Ovary (tissue), 3 donors: ENCODE data around the gene GRAMD4.

Experiments used
- EP300 ChIP-seq: sonication (generic); formaldehyde crosslinking; IDR thresholded peaks from one replicate; pipeline ENCODE4 v1.6.1; 2017; ENCODE audit warnings: antibody characterized with exemption
- POLR2A ChIP-seq: fragments of 450-650 bp; IDR thresholded peaks from one replicate; pipeline ENCODE4 v1.6.1; 2017; ENCODE audit warnings: antibody characterized with exemption, mild to moderate bottlenecking, moderate library complexity
- TF ChIP-seq, protein P1 (sequence below), 3 donors: fragments of 450-650 bp in 2 of 3; fragments of 200-600 bp in 1 of 3; IDR thresholded peaks; one replicate each; pipeline versions ENCODE4 v1.5.1 to v1.8.0; 2016 to 2022; ENCODE audit warnings: antibody characterized with exemption in 3 of 3, mild to moderate bottlenecking in 1 of 3
- donor health status: DM: no; HTN: no; CAD: no.

DNA sequence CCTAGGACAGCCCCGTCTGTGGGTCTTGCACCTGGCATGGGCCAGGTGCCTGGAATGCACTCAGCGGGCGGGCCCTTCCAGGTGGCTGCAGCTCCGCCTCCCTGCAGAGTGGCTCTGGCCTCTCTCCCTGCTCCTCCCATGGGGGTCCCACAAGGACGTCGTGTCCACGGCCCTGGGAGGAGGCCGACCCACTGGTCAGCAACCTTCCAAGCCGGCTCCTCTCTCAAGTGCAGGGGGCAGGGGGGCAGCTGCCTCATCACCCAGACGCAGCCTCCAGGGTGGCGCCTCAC lies 76.0 kb downstream of the GRAMD4 start:
- TF ChIP-seq, protein P1, sequence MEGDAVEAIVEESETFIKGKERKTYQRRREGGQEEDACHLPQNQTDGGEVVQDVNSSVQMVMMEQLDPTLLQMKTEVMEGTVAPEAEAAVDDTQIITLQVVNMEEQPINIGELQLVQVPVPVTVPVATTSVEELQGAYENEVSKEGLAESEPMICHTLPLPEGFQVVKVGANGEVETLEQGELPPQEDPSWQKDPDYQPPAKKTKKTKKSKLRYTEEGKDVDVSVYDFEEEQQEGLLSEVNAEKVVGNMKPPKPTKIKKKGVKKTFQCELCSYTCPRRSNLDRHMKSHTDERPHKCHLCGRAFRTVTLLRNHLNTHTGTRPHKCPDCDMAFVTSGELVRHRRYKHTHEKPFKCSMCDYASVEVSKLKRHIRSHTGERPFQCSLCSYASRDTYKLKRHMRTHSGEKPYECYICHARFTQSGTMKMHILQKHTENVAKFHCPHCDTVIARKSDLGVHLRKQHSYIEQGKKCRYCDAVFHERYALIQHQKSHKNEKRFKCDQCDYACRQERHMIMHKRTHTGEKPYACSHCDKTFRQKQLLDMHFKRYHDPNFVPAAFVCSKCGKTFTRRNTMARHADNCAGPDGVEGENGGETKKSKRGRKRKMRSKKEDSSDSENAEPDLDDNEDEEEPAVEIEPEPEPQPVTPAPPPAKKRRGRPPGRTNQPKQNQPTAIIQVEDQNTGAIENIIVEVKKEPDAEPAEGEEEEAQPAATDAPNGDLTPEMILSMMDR (IDR thresholded peaks at IDR 0.05): no peak
- TF ChIP-seq POLR2A (no peak), EP300 (no peak)
